DOHH2 (cell line): ENCODE measurements around the gene MRI1.

Source experiments
- H3F3A ChIP-seq: fragments of 200-600 bp; sonication (generic), shearing (Covaris generic); 2 replicates; pipeline ENCODE4 v1.6.0; 2016; ENCODE audit warnings: antibody characterized with exemption, mild to moderate bottlenecking; ENCODE audit not compliant: control insufficient read depth, insufficient read depth
- H3K27ac ChIP-seq: fragments of 200-600 bp; sonication (generic); 2 replicates; pipeline ENCODE4 v1.5.1; 2014; ENCODE audit warnings: low read depth, mild to moderate bottlenecking, low read length, moderate library complexity
- H3K27me3 ChIP-seq: fragments of 200-600 bp; sonication (generic); 2 replicates; pipeline ENCODE4 v1.6.1; 2014; ENCODE audit warnings: mild to moderate bottlenecking, low read length, mixed read lengths; ENCODE audit not compliant: control insufficient read depth
- H3K36me3 ChIP-seq: fragments of 200-600 bp; sonication (generic); 2 replicates; pipeline ENCODE4 v1.6.1; 2014; ENCODE audit warnings: mild to moderate bottlenecking, low read length, moderate library complexity, mixed read lengths; ENCODE audit not compliant: control insufficient read depth
- H3K4me1 ChIP-seq: fragments of 200-600 bp; sonication (generic); 2 replicates; pipeline ENCODE4 v1.6.1; 2014; ENCODE audit warnings: mild to moderate bottlenecking, low read length, mixed read lengths; ENCODE audit not compliant: control insufficient read depth
- H3K4me2 ChIP-seq: fragments of 200-600 bp; sonication (generic); 2 replicates; pipeline ENCODE4 v1.6.0; 2014; ENCODE audit warnings: mild to moderate bottlenecking, low read length, moderate library complexity
- H3K4me3 ChIP-seq: fragments of 200-600 bp; sonication (generic); 2 replicates; pipeline ENCODE4 v1.5.1; 2014; ENCODE audit warnings: mild to moderate bottlenecking, low read length, mixed read lengths
- H3K79me2 ChIP-seq: fragments of 200-600 bp; sonication (generic); 2 replicates; pipeline ENCODE4 v1.6.1; 2014; ENCODE audit warnings: mild to moderate bottlenecking, low read length, mixed read lengths; ENCODE audit not compliant: control insufficient read depth
- H3K9me2 ChIP-seq: fragments of 200-600 bp; sonication (generic); replicated peaks from 2 replicates; pipeline ENCODE4 v1.6.1; 2014; ENCODE audit warnings: mild to moderate bottlenecking, low read length, mixed read lengths; ENCODE audit not compliant: control insufficient read depth
- H3K9me3 ChIP-seq: fragments of 200-600 bp; sonication (generic); 2 replicates; pipeline ENCODE4 v1.6.1; 2014; ENCODE audit warnings: antibody characterized with exemption, low read length, mixed read lengths; ENCODE audit not compliant: control insufficient read depth, insufficient read depth
- H4K20me1 ChIP-seq: fragments of 200-600 bp; sonication (generic); 2 replicates; pipeline ENCODE4 v1.6.0; 2014; ENCODE audit warnings: low read depth, mild to moderate bottlenecking, antibody characterized with exemption, low read length, moderate library complexity; ENCODE audit not compliant: control insufficient read depth, insufficient read depth
- CTCF ChIP-seq: fragments of 200-600 bp; sonication (generic); IDR thresholded peaks from one replicate; pipeline ENCODE4 v1.5.1; 2014; ENCODE audit warnings: antibody characterized with exemption, mild to moderate bottlenecking, low read depth, low read length; ENCODE audit not compliant: poor library complexity, severe bottlenecking
- EZH2phosphoT487 ChIP-seq: fragments of 200-600 bp; sonication (generic); IDR thresholded peaks from 2 replicates; pipeline ENCODE4 v1.6.1; 2017; ENCODE audit warnings: borderline replicate concordance, mild to moderate bottlenecking, antibody characterized with exemption, low read length, moderate library complexity, mixed read lengths

MRI1 gene

DNA sequence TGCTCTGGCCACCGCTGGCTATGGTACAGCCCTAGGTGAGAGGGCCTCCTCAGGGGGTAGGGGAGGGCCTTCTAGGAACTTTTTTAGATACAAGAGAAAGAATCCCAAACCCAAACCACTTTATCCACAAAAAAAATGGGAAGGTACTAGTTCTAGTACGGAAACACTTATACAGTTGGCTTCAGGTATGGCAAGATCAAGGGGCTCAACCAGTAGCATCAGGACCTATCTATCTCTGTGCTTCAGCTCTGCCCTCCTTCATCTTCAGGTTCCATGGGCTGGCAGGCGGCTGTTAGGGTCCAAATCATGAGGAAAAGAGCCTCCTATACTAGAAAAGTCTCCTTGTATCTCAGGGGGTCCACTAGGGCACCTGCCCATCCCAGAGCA is 1.8 kb downstream of the MRI1 start:
- Histone ChIP-seq H3F3A (no peaks in the 10 kb centered on the region; the same call in 1 of the 2 replicates), H3K9me2 (no peaks in the 10 kb centered on the region), H3K36me3 (peaks cover 10% of the 10 kb centered on the region; the same call in 1 of the 2 replicates), H4K20me1 (peaks cover 3% of the 10 kb centered on the region; the same call in 1 of the 2 replicates), H3K4me2 (no peak overlapping the region), H3K27me3 (no peaks in the 10 kb centered on the region), H3K9me3 (no peaks in the 10 kb centered on the region), H3K4me1 (peaks cover 11% of the 10 kb centered on the region), H3K4me3 (no peak overlapping the region), H3K27ac (no peak overlapping the region), H3K79me2 (peaks cover 10% of the 10 kb centered on the region)
- TF ChIP-seq CTCF (no peak), EZH2phosphoT487 (no peak)

DNA sequence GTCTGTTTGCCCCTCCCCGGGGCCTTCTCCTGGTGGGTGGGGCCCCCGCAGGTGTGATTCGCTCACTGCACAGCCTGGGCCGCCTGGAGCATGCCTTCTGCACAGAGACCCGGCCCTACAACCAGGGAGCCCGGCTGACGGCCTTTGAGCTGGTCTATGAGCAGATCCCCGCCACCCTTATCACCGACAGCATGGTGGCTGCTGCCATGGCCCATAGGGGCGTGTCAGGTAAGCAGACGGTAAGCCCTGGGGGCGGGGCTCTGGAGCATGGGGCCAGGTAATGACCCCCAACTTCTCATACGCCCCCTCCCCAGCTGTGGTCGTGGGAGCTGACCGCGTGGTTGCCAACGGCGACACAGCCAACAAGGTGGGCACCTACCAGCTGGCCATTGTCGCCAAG is 4.2 kb downstream of the MRI1 start:
- Histone ChIP-seq H3F3A (no peaks in the 10 kb centered on the region; the same call in 1 of the 2 replicates), H3K27ac (no peak overlapping the region), H3K4me2 (no peak overlapping the region), H3K4me1 (peaks cover 11% of the 10 kb centered on the region), H3K4me3 (no peak overlapping the region), H3K36me3 (peaks cover 3% of the 10 kb centered on the region; the same call in 1 of the 2 replicates), H3K9me3 (no peaks in the 10 kb centered on the region), H4K20me1 (peaks cover 3% of the 10 kb centered on the region; the same call in 1 of the 2 replicates), H3K9me2 (no peaks in the 10 kb centered on the region), H3K27me3 (no peaks in the 10 kb centered on the region), H3K79me2 (peaks cover 10% of the 10 kb centered on the region)
- no peak for TF ChIP-seq CTCF
- no peak for TF ChIP-seq EZH2phosphoT487

- no peaks in the 10 kb centered on the region for H3K9me2 ChIP-seq
- H3K36me3 ChIP-seq: peaks cover 11% of the 10 kb centered on the region
- H3K4me2 ChIP-seq: no peak overlapping the region
- peaks cover 17% of the 10 kb centered on the region for H3K79me2 ChIP-seq
- peaks cover 10% of the 10 kb centered on the region for H3K4me1 ChIP-seq
- H3K9me3 ChIP-seq: no peaks in the 10 kb centered on the region
- TF ChIP-seq CTCF (no peak), EZH2phosphoT487 (no peak)
- H3K4me3 ChIP-seq: no peak overlapping the region
- peaks cover 2% of the 10 kb centered on the region; the same call in 1 of the 2 replicates for H3F3A ChIP-seq
- peaks cover 3% of the 10 kb centered on the region; the same call in 1 of the 2 replicates for H4K20me1 ChIP-seq
- H3K27me3 ChIP-seq: no peaks in the 10 kb centered on the region
- no peak overlapping the region for H3K27ac ChIP-seq
Observed at GRCh38 chr19:13770013-13770635, 5.8 kb downstream of the MRI1 start.
